ENCODE measurements around the gene CFDP1. TPM values are rescaled to one million over a fixed set of nuclear protein-coding genes. Genes with fewer than 3 reads are reported as not detected.

CFDP1 gene
- total and polyA plus RNA-seq, 2 of the 13 experiments (the other 11 are each of a cell fraction or from before 2014, with no cell fraction given): 78.6 to 153 TPM

DNA sequence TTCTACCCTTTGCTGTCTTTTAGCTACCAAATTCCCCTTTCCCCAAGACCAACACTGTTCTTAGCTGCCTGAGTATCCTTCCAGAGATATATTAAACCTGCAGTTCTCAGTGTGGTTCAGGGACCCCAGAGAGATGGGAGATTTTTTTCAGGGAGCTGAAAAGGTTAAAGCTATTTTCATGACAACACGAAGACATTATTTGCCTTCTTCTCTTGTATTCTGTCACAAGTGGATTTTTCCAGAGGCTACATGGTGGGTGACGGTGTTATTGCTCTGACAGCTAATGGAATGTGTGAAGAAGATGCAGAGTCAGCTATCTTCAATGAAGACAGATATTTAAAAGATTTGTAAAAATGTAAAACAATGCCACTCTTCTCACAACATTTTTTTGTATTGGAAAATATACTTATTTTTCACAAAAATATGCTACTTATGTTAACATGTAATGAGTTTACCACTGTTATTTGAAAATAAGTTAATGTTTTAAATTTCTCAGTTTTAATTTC, 69.0 kb downstream of the CFDP1 start:
- CTCF ChIA-PET (ENCODE audit: low intra/inter-chr PET ratio, low total read pairs): no interaction called here
- no peaks in the 10 kb centered on the region for H3K9me3 ChIP-seq (ENCODE audit: low read length)

GRCh38 chr16:75362846-75363245, 70.5 kb downstream of the CFDP1 start:
- no peaks in the 10 kb centered on the region for H3K27me3 ChIP-seq (ENCODE audit: control insufficient read depth in 1 of 2, insufficient read depth in 2 of 2, low read length in 2 of 2)
- H3K79me2 ChIP-seq (ENCODE audit: insufficient read depth, low read length): no peaks in the 10 kb centered on the region
- no peak overlapping the region for H3K27ac ChIP-seq (ENCODE audit: extremely low read length, insufficient read depth, low read length)
- in situ Hi-C loops (cut with HindIII; ENCODE audit: extremely low pct_ligation_motif_present, low pct_unique_long_range_greater_than_20kb): no loop called here
- H3K4me1 ChIP-seq (ENCODE audit: insufficient read depth, low read length): no peaks in the 10 kb centered on the region
- no peaks in the 10 kb centered on the region for H4K20me1 ChIP-seq (ENCODE audit: insufficient read depth, low read length)
- no peak for DNase-seq (ENCODE audit: low spot score)
- no peak overlapping the region for H3K9ac ChIP-seq (ENCODE audit: insufficient read depth, low read depth, low read length)
- no peak overlapping the region for H2AFZ ChIP-seq (ENCODE audit: low read length)
- peaks cover 12 to 18% of the 10 kb centered on the region in 2 experiments for H3K36me3 ChIP-seq (replicated peaks in 1 of 2; ENCODE audit: control insufficient read depth in 1 of 2, insufficient read depth in 2 of 2, low read length in 2 of 2)
- ATAC-seq: no peak
- H3K4me3 ChIP-seq (replicated peaks in 1 of 3; ENCODE audit: insufficient read depth in 1 of 3, low read depth in 2 of 3, low read length in 3 of 3): no peak overlapping the region
- no peak overlapping the region for H3K4me2 ChIP-seq (ENCODE audit: low read depth, low read length)
- POLR2A ChIA-PET: interaction anchor here (2.3 kb wide), 1 partner anchor 57 kb away, joined by 8 read pairs; no protein-coding TSS in a partner anchor
- CTCF ChIA-PET (ENCODE audit: low intra/inter-chr PET ratio, low total read pairs): no interaction called here
- 97% methylated on average over 3 of the region's 3 CpGs for WGBS (ENCODE audit: low lambda C conversion rate)
- BruUV-seq (replicated peaks): no TSS peak
- H3K9me3 ChIP-seq (ENCODE audit: low read length): no peaks in the 10 kb centered on the region
- intact Hi-C loops (cut with micrococcal nuclease; ENCODE audit: unreplicated experiment): no loop called here
- FAIRE-seq: no peak
- TF ChIP-seq ZNF282 (IDR thresholded peaks at IDR 0.05; ENCODE audit: partially characterized antibody) (no peak), ZNF260 (CRISPR knock-in tag; IDR thresholded peaks at IDR 0.05; ENCODE audit: borderline replicate concordance, low read depth) (no peak), TRAFD1 (CRISPR knock-in tag; IDR thresholded peaks at IDR 0.05; ENCODE audit: borderline replicate concordance) (no peak), ZGPAT (CRISPR knock-in tag; IDR thresholded peaks at IDR 0.05) (no peak), SALL2 (CRISPR knock-in tag; IDR thresholded peaks at IDR 0.05) (no peak), CBX1 (IDR thresholded peaks at IDR 0.05; ENCODE audit: low read depth) (no peak), ZNF12 (CRISPR knock-in tag; IDR thresholded peaks at IDR 0.05) (no peak), KDM3A (CRISPR knock-in tag; IDR thresholded peaks at IDR 0.05; ENCODE audit: low read depth) (no peak), ZNF337 (CRISPR knock-in tag; IDR thresholded peaks at IDR 0.05; ENCODE audit: borderline replicate concordance, low read depth) (no peak), GRHL1 (CRISPR knock-in tag; conservative IDR thresholded peaks at IDR 0.05) (no peak), NR2F1 (CRISPR knock-in tag; IDR thresholded peaks at IDR 0.05) (no peak), ZMYM2 (CRISPR knock-in tag; IDR thresholded peaks at IDR 0.05) (no peak), ZNF10 (CRISPR knock-in tag; IDR thresholded peaks at IDR 0.05; ENCODE audit: borderline replicate concordance, low read depth) (no peak)

More for the DNA sequence above, 69.0 kb downstream of the CFDP1 start:
- peak; percentile 69 for TF ChIP-seq MAFF (IDR thresholded peaks at IDR 0.05; ENCODE audit: low read depth, low read length)
- no peak for TF ChIP-seq ZNF605 (CRISPR knock-in tag; IDR thresholded peaks at IDR 0.05)
- TF ChIP-seq MAFK (conservative IDR thresholded peaks at IDR 0.05 in 1 of 2, IDR thresholded peaks at IDR 0.05 in 1 of 2; ENCODE audit: low read length in 2 of 2): peak; percentile 62 to 83
- H4K20me1 ChIP-seq (ENCODE audit: insufficient read depth, low read length): no peaks in the 10 kb centered on the region
- peaks cover 14 to 25% of the 10 kb centered on the region in 2 experiments for H3K36me3 ChIP-seq (replicated peaks in 1 of 2; ENCODE audit: control insufficient read depth in 1 of 2, insufficient read depth in 2 of 2, low read length in 2 of 2)
- 89% methylated on average over 2 of the region's 2 CpGs for WGBS (ENCODE audit: low lambda C conversion rate)
- H3K4me1 ChIP-seq (ENCODE audit: insufficient read depth, low read length): no peaks in the 10 kb centered on the region
- H3K9ac ChIP-seq (ENCODE audit: insufficient read depth, low read depth, low read length): no peak overlapping the region
- H2AFZ ChIP-seq (ENCODE audit: low read length): no peak overlapping the region
- FAIRE-seq (no peak), DNase-seq (ENCODE audit: low spot score) (no peak), ATAC-seq (no peak)
- no peaks in the 10 kb centered on the region for H3K79me2 ChIP-seq (ENCODE audit: insufficient read depth, low read length)
- no TSS peak for BruUV-seq (replicated peaks)
- H3K27me3 ChIP-seq (ENCODE audit: control insufficient read depth in 1 of 2, insufficient read depth in 2 of 2, low read length in 2 of 2): no peaks in the 10 kb centered on the region
- H3K27ac ChIP-seq (ENCODE audit: extremely low read length, insufficient read depth, low read length): no peak overlapping the region
- in situ Hi-C loops (cut with HindIII; ENCODE audit: extremely low pct_ligation_motif_present, low pct_unique_long_range_greater_than_20kb) (no loop called here), intact Hi-C loops (cut with micrococcal nuclease; ENCODE audit: unreplicated experiment) (no loop called here)
- POLR2A ChIA-PET: no interaction called here
- no peak overlapping the region for H3K4me2 ChIP-seq (ENCODE audit: low read depth, low read length)
- no peak overlapping the region for H3K4me3 ChIP-seq (replicated peaks in 1 of 3; ENCODE audit: insufficient read depth in 1 of 3, low read depth in 2 of 3, low read length in 3 of 3)

Measured in HepG2 (cell line).